ENCODE measurements around the gene PABPN1L.
A peak's percentile ranks its signal among the peaks of the same experiment; 100 is the strongest.

The PABPN1L gene

GRCh38 chr16:88816736-88817535 lies 49.5 kb downstream of the PABPN1L start:
- no peak overlapping the region for H3K27ac ChIP-seq
- TF ChIP-seq, protein P1, sequence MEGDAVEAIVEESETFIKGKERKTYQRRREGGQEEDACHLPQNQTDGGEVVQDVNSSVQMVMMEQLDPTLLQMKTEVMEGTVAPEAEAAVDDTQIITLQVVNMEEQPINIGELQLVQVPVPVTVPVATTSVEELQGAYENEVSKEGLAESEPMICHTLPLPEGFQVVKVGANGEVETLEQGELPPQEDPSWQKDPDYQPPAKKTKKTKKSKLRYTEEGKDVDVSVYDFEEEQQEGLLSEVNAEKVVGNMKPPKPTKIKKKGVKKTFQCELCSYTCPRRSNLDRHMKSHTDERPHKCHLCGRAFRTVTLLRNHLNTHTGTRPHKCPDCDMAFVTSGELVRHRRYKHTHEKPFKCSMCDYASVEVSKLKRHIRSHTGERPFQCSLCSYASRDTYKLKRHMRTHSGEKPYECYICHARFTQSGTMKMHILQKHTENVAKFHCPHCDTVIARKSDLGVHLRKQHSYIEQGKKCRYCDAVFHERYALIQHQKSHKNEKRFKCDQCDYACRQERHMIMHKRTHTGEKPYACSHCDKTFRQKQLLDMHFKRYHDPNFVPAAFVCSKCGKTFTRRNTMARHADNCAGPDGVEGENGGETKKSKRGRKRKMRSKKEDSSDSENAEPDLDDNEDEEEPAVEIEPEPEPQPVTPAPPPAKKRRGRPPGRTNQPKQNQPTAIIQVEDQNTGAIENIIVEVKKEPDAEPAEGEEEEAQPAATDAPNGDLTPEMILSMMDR (conservative IDR thresholded peaks at IDR 0.05) = no peak
- TF ChIP-seq ZFX (IDR thresholded peaks at IDR 0.05) = no peak

- no peak overlapping the region for H3K27ac ChIP-seq
- TF ChIP-seq ZFX (IDR thresholded peaks at IDR 0.05) = no peak
- TF ChIP-seq, protein P1 (conservative IDR thresholded peaks at IDR 0.05) = peak; percentile 89
Observed at GRCh38 chr16:88815901-88816589, 50.4 kb downstream of the PABPN1L start.

DNA sequence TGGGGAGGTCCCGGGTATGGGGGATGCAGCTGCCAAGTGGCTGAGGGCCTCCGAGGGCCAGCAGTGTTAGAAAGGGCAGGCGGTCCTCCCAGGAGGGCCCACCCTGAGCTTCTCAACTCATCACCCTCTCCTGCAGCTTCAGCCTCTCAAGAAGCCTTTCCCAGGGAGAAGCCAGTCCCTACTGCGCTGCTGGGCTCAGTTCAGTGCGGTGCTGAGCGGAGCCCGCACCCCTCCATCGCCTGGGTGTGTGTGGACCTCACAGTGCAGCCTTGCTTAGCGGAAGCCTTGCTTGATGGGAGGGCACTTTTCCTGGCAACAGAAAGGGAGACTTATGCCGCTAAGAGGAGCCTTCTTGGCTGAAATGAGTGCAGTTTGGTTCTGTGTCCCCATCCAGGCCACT lies 51.2 kb downstream of the PABPN1L start:
- TF ChIP-seq ZFX (IDR thresholded peaks at IDR 0.05) = no peak
- TF ChIP-seq, protein P1 (conservative IDR thresholded peaks at IDR 0.05) = no peak
- H3K27ac ChIP-seq = no peak overlapping the region

GRCh38 chr16:88814144-88814502 lies 52.3 kb downstream of the PABPN1L start:
- H3K27ac ChIP-seq = no peak overlapping the region
- no peak for TF ChIP-seq ZFX (IDR thresholded peaks at IDR 0.05)
- TF ChIP-seq, protein P1 (conservative IDR thresholded peaks at IDR 0.05) = no peak

All from C4-2B (cell line).